ENCODE measurements around the gene TNIP3. TPM values are rescaled to one million over a fixed set of nuclear protein-coding genes. Genes with fewer than 3 reads are reported as not detected.

Gene TNIP3
- polyA plus RNA-seq, 1 experiment, result 0.20 TPM

DNA sequence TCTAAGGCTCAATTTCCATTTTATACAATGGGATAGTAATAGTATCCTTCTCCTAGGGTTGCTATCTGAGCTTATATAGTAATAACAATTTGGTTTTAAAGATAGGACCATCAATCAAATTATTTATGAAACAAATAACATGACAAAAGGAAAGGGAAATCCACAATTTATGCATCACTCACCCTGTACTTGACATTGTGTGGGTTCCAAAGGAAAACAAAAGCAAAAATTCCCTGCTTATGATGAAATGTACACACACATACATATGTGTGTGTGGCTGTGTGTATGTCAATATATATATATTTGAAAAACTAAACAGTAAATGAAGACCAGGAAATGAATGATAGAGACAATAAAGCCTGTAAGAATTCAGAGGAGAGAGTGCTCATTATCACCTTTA, 2.9 kb upstream of the TNIP3 start:
- Histone ChIP-seq H3K4me3 (ENCODE audit: low read depth, low read length) (no peak overlapping the region), H3K27me3 (ENCODE audit: control insufficient read depth, insufficient read depth, low read length) (no peaks in the 10 kb centered on the region), H3K36me3 (ENCODE audit: control insufficient read depth, insufficient read depth, low read length) (no peaks in the 10 kb centered on the region)
- TF ChIP-seq, protein P1, sequence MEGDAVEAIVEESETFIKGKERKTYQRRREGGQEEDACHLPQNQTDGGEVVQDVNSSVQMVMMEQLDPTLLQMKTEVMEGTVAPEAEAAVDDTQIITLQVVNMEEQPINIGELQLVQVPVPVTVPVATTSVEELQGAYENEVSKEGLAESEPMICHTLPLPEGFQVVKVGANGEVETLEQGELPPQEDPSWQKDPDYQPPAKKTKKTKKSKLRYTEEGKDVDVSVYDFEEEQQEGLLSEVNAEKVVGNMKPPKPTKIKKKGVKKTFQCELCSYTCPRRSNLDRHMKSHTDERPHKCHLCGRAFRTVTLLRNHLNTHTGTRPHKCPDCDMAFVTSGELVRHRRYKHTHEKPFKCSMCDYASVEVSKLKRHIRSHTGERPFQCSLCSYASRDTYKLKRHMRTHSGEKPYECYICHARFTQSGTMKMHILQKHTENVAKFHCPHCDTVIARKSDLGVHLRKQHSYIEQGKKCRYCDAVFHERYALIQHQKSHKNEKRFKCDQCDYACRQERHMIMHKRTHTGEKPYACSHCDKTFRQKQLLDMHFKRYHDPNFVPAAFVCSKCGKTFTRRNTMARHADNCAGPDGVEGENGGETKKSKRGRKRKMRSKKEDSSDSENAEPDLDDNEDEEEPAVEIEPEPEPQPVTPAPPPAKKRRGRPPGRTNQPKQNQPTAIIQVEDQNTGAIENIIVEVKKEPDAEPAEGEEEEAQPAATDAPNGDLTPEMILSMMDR (IDR thresholded peaks at IDR 0.05; ENCODE audit: insufficient read depth, low read depth, low read length), result no peak
- ChIA-PET POLR2A (no interaction called here), CTCF (no interaction called here)
- no peak for DNase-seq (ENCODE audit: low read depth)

DNA sequence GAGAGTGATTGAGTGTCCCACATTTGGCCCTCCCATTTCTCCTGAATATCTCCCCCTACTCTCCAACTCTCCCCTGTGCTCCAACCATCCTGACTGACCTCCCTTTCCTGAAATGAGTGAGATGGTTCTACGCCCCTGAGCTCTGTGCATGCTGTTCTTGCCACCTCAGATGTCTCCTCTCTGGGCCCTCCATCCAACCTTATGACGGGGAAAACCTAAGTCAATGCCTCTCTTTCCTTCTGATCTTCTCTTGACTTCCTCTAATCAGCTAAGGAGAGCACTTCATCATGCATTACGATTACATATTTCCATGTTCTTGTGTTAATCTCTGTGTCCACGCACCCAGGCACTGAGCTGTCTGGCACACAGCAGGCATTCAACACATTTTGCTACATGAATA, 1.1 kb upstream of the TNIP3 start:
- no peak for DNase-seq (ENCODE audit: low read depth)
- no peak overlapping the region for H3K4me3 ChIP-seq (ENCODE audit: low read depth, low read length)
- TF ChIP-seq, protein P1 (IDR thresholded peaks at IDR 0.05; ENCODE audit: insufficient read depth, low read depth, low read length), result no peak
- POLR2A ChIA-PET, result no interaction called here
- CTCF ChIA-PET, result interaction anchor here (1.0 to 1.2 kb wide), 2 partner anchors 27 to 46 kb away, joined by 3 read pairs; no protein-coding TSS in a partner anchor
- no peaks in the 10 kb centered on the region for H3K27me3 ChIP-seq (ENCODE audit: control insufficient read depth, insufficient read depth, low read length)
- H3K36me3 ChIP-seq (ENCODE audit: control insufficient read depth, insufficient read depth, low read length), result no peaks in the 10 kb centered on the region

DNA sequence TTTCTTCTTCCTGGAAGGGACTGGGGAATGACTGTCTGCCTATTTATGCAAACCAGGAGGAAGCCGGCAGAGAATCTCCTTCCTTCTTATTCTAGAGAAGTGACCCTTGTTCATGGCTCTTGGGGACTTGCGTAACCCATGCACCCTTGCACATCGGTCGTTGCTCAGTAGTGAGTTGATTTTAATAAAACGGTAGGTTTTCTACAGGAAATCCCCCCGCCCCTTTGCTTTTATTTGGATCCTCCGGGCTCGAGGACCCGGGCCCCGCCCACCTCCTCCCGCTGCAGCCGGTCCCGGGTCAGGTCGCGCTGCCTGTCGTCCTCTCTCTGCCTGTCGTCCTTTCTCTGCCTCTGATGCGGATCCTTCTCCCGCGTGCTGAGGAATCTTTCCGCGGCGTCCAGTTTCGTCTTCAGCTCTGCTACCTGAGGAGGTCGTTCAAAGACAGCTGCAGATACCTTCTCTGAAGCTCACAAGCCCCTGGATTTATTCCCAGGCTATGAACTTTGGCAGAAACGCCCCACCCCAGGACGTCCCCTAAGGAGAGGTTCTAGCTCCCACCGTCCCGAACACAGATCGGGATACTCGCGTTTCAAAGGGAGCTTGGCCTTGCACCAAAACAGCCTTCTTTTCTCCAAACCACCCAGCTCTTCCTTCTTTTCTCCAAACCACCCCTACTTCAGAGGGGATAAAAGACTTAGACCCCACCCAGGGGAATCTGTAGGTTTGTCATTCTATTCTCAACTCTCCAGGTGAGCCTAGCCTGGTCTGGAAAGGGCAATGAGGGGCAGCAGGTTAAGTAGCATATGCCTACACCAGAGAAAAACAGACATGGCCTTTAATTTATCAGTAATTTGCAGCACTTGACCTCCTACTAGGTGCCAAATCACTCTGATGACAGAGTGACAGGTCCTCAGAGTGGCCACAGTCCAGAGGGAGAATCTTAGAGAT, 7.0 kb downstream of the TNIP3 start:
- H3K36me3 ChIP-seq (ENCODE audit: control insufficient read depth, insufficient read depth, low read length), result no peaks in the 10 kb centered on the region
- no peaks in the 10 kb centered on the region for H3K27me3 ChIP-seq (ENCODE audit: control insufficient read depth, insufficient read depth, low read length)
- POLR2A ChIA-PET, result no interaction called here
- CTCF ChIA-PET, result interaction anchor here (1.9 kb wide), 1 partner anchor 35 kb away, joined by 6 read pairs; no protein-coding TSS in a partner anchor
- TF ChIP-seq, protein P1 (IDR thresholded peaks at IDR 0.05; ENCODE audit: insufficient read depth, low read depth, low read length), result no peak
- no peak for DNase-seq (ENCODE audit: low read depth)
- peak overlapping the region; percentile 51 for H3K4me3 ChIP-seq (ENCODE audit: low read depth, low read length)

- TF ChIP-seq, protein P1 (IDR thresholded peaks at IDR 0.05; ENCODE audit: insufficient read depth, low read depth, low read length), result no peak
- Histone ChIP-seq H3K36me3 (ENCODE audit: control insufficient read depth, insufficient read depth, low read length) (no peaks in the 10 kb centered on the region), H3K4me3 (ENCODE audit: low read depth, low read length) (no peak overlapping the region), H3K27me3 (ENCODE audit: control insufficient read depth, insufficient read depth, low read length) (no peaks in the 10 kb centered on the region)
- POLR2A ChIA-PET, result no interaction called here
- DNase-seq (ENCODE audit: low read depth), result peak; percentile 45
- CTCF ChIA-PET, result interaction anchor here (1.9 kb wide), 1 partner anchor 36 kb away, joined by 6 read pairs; no protein-coding TSS in a partner anchor
Measured at GRCh38 chr4:121155893-121156292, 8.2 kb downstream of the TNIP3 start.

- DNase-seq (ENCODE audit: low read depth), result no peak
- Histone ChIP-seq H3K27me3 (ENCODE audit: control insufficient read depth, insufficient read depth, low read length) (no peaks in the 10 kb centered on the region), H3K36me3 (ENCODE audit: control insufficient read depth, insufficient read depth, low read length) (no peaks in the 10 kb centered on the region), H3K4me3 (ENCODE audit: low read depth, low read length) (no peak overlapping the region)
- TF ChIP-seq, protein P1 (IDR thresholded peaks at IDR 0.05; ENCODE audit: insufficient read depth, low read depth, low read length), result no peak
- ChIA-PET CTCF (no interaction called here), POLR2A (no interaction called here)
Measured at GRCh38 chr4:121154103-121154515, 10.0 kb downstream of the TNIP3 start.

Measured in BJ (cell line).